ENCODE measurements around the gene RIOK1. TPM values are rescaled to one million over a fixed set of nuclear protein-coding genes. Genes with fewer than 3 reads are reported as not detected.

Gene RIOK1
- total and polyA plus RNA-seq, 2 of the 13 experiments (the other 11 are each of a cell fraction or from before 2014, with no cell fraction given), result 9.4 to 37.8 TPM

- TF ChIP-seq SPEN (CRISPR knock-in tag; IDR thresholded peaks at IDR 0.05; ENCODE audit: low read depth) (no peak), STAT5B (CRISPR knock-in tag; IDR thresholded peaks at IDR 0.05) (no peak), TIGD3 (CRISPR knock-in tag; IDR thresholded peaks at IDR 0.05; ENCODE audit: borderline replicate concordance) (no peak), FOXK1 (CRISPR knock-in tag; IDR thresholded peaks at IDR 0.05; ENCODE audit: borderline replicate concordance, low read depth) (peak; percentile 40; the same call in 1 of the 2 replicates), HNRNPLL (IDR thresholded peaks at IDR 0.05; ENCODE audit: low read depth, low read length, poor library complexity, severe bottlenecking) (no peak), KDM4B (CRISPR knock-in tag; IDR thresholded peaks at IDR 0.05) (0 out of 2 replicates have a peak, but pooled peaks have one; percentile 35), ZNF768 (CRISPR knock-in tag; IDR thresholded peaks at IDR 0.05) (no peak), AHR (CRISPR knock-in tag; IDR thresholded peaks at IDR 0.05) (no peak), RFX1 (IDR thresholded peaks at IDR 0.05) (peak; percentile 94), NR2F2 (IDR thresholded peaks at IDR 0.05; ENCODE audit: borderline replicate concordance, low read depth) (peak; percentile 79), PLSCR1 (CRISPR knock-in tag; IDR thresholded peaks at IDR 0.05; ENCODE audit: borderline replicate concordance) (no peak), ZBTB43 (CRISPR knock-in tag; conservative IDR thresholded peaks at IDR 0.05) (peak; percentile 81; the same call in 1 of the 2 replicates), DNMT3B (CRISPR knock-in tag; conservative IDR thresholded peaks at IDR 0.05) (no peak), ELF4 (CRISPR knock-in tag; IDR thresholded peaks at IDR 0.05; ENCODE audit: borderline replicate concordance) (no peak), PRDM15 (CRISPR knock-in tag; IDR thresholded peaks at IDR 0.05) (no peak), BCL3 (CRISPR knock-in tag; IDR thresholded peaks at IDR 0.05) (no peak), ZSCAN30 (CRISPR knock-in tag; IDR thresholded peaks at IDR 0.05) (no peak), TOE1 (CRISPR knock-in tag; IDR thresholded peaks at IDR 0.05) (no peak), ZMAT3 (CRISPR knock-in tag; conservative IDR thresholded peaks at IDR 0.05) (no peak), ZMAT5 (CRISPR knock-in tag; IDR thresholded peaks at IDR 0.05; ENCODE audit: borderline replicate concordance, low read depth) (no peak)
Observed at GRCh38 chr6:7467007-7467897, 77.6 kb downstream of the RIOK1 start (continued).

All from HepG2 (cell line).